PC-3 (cell line): ENCODE measurements around the gene NUB1. TPM values are rescaled to one million over a fixed set of nuclear protein-coding genes. Genes with fewer than 3 reads are reported as not detected.
A peak's percentile ranks its signal among the peaks of the same experiment; 100 is the strongest.

Experiments used
- ATAC-seq: fragments of 200-7000 bp; cut with Tn5 transposase; 2 replicates; pipeline ENCODE4 v1.9.1; 2020; ENCODE audit warnings: mild to moderate bottlenecking, moderate library complexity
- BruUV-seq: library from RNA; stranded (reverse); fragments of 400-500 nt; replicated peaks from 2 replicates; lab custom pipeline; 2021; lab: Mats Ljungman, UMichigan
- CTCF ChIA-PET: fragments of 300-600 bp; sonication (Branson Sonifier 250); formaldehyde crosslinking; loops from one replicate; lab custom pipeline; 2022; ENCODE audit warnings: antibody characterized with exemption; lab: Charles Lee
- POLR2A ChIA-PET: fragments of 300-600 bp; sonication (Branson Sonifier 250); formaldehyde crosslinking; loops from one replicate; lab custom pipeline; 2022; ENCODE audit warnings: antibody characterized with exemption; ENCODE audit not compliant: unreplicated experiment; lab: Charles Lee
- DNase-seq: peaks from one replicate; pipeline ENCODE4 v3.0.0-alpha.2; 2015
- H2AFZ ChIP-seq: fragments of 300-600 bp; sonication (generic); 2 replicates; pipeline ENCODE4 v1.6.0; 2016; ENCODE audit warnings: antibody characterized with exemption, low read length
- H3F3A ChIP-seq: fragments of 300-600 bp; sonication (generic); one replicate; pipeline ENCODE4 v1.6.0; 2017; ENCODE audit warnings: antibody characterized with exemption, low read length, control low read depth, mild to moderate bottlenecking; ENCODE audit not compliant: unreplicated experiment
- H3K27ac ChIP-seq: fragments of 300-600 bp; sonication (generic); 2 replicates; pipeline ENCODE4 v1.5.1; 2016; ENCODE audit warnings: mild to moderate bottlenecking, low read length
- H3K27me3 ChIP-seq: fragments of 300-600 bp; sonication (generic); 2 replicates; pipeline ENCODE4 v1.6.1; 2016; ENCODE audit warnings: low read length, mixed read lengths
- H3K36me3 ChIP-seq: fragments of 300-600 bp; sonication (generic); 2 replicates; pipeline ENCODE4 v1.6.1; 2016; ENCODE audit warnings: low read depth, mixed run types, low read length, mixed read lengths
- H3K4me1 ChIP-seq: fragments of 300-600 bp; sonication (generic); 2 replicates; pipeline ENCODE4 v1.5.1; 2016; ENCODE audit warnings: low read length; ENCODE audit not compliant: insufficient read depth
- H3K4me2 ChIP-seq: fragments of 300-600 bp; sonication (generic); 2 replicates; pipeline ENCODE4 v1.6.0; 2016; ENCODE audit warnings: low read length
- H3K4me3 ChIP-seq: fragments of 300-600 bp; sonication (generic); 2 replicates; pipeline ENCODE4 v1.5.1; 2016; ENCODE audit warnings: mild to moderate bottlenecking, low read length, mixed read lengths
- H3K79me2 ChIP-seq: fragments of 300-600 bp; sonication (generic); 2 replicates; pipeline ENCODE4 v1.6.1; 2017; ENCODE audit warnings: low read length, mixed read lengths
- H3K9ac ChIP-seq: fragments of 300-600 bp; sonication (generic); 2 replicates; pipeline ENCODE4 v1.6.0; 2016; ENCODE audit warnings: mild to moderate bottlenecking, low read length
- H3K9me2 ChIP-seq: fragments of 300-600 bp; sonication (generic); replicated peaks from 2 replicates; pipeline ENCODE4 v1.6.1; 2016; ENCODE audit warnings: mixed run types, low read length, mixed read lengths
- H3K9me3 ChIP-seq: fragments of 300-600 bp; sonication (generic); 2 replicates; pipeline ENCODE4 v1.6.1; 2016; ENCODE audit warnings: low read length, mixed read lengths
- H4K20me1 ChIP-seq: fragments of 300-600 bp; sonication (generic); 2 replicates; pipeline ENCODE4 v1.6.1; 2016; ENCODE audit warnings: low read length, mixed read lengths
- CTCF ChIP-seq: fragments of 300-600 bp; sonication (generic); conservative IDR thresholded peaks from 2 replicates; pipeline ENCODE4 v1.5.1; 2017; ENCODE audit warnings: antibody characterized with exemption, low read depth, mild to moderate bottlenecking, low read length
- EZH2 ChIP-seq: fragments of 300-600 bp; sonication (generic); IDR thresholded peaks from one replicate; pipeline ENCODE4 v1.6.1; 2017; ENCODE audit warnings: antibody characterized with exemption, mild to moderate bottlenecking, low read length; ENCODE audit not compliant: unreplicated experiment
- EZH2phosphoT487 ChIP-seq: fragments of 300-600 bp; sonication (generic); IDR thresholded peaks from 2 replicates; pipeline ENCODE4 v1.6.1; 2018; ENCODE audit warnings: mild to moderate bottlenecking, antibody characterized with exemption, low read length, borderline replicate concordance
- intact Hi-C: fragments of 100-400 bp; cut with micrococcal nuclease; formaldehyde crosslinking; loops from 2 replicates; pipeline ENCODE4 v1.9.0; 2023
- total RNA-seq: library from RNA; depleted of rRNA; stranded (reverse); fragments of >200 nt; gene quantifications from 2 replicates; pipeline ENCODE4 v1.2.3, GENCODE V29; 2014

Gene NUB1
- total RNA-seq, 1 experiment from 2014 or later = 40.1 TPM

DNA sequence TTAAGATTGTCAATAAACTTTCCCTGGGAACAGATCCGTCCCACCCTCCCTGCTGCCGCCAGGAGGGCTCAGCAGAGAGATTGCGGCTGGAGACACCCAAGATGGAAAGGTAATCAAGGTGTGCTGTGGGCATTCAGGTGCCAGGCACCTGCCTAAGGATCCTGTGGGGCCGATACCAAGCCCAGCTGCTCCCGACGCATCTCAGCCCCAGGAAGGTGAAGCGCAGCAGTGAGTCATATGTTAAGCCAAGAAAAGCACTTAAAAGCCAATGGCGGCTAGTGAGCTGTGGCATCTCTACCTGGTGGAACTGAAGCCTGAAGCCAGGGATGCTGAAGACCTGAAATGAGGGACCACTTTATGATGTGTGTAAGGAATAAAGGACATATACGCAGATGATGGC lies 62.2 kb downstream of the NUB1 start:
- Histone ChIP-seq H3K4me2 (no peak overlapping the region), H3K36me3 (no peaks in the 10 kb centered on the region), H2AFZ (no peak overlapping the region), H3K9me3 (no peaks in the 10 kb centered on the region), H3K27me3 (no peaks in the 10 kb centered on the region), H3K27ac (no peak overlapping the region), H3K4me1 (no peaks in the 10 kb centered on the region), H3K79me2 (no peaks in the 10 kb centered on the region), H3K9ac (no peak overlapping the region), H3K4me3 (no peak overlapping the region), H3K9me2 (no peaks in the 10 kb centered on the region), H3F3A (no peaks in the 10 kb centered on the region), H4K20me1 (no peaks in the 10 kb centered on the region)
- no TSS peak for BruUV-seq
- ATAC-seq (no peak), DNase-seq (no peak)
- POLR2A ChIA-PET = no interaction called here
- CTCF ChIA-PET = no interaction called here
- TF ChIP-seq EZH2phosphoT487 = no peak
- no peak for TF ChIP-seq CTCF
- no peak for TF ChIP-seq EZH2
- intact Hi-C loops = no loop called here

- Histone ChIP-seq H3K4me3 (no peak overlapping the region), H3K9me2 (no peaks in the 10 kb centered on the region), H3K4me2 (no peak overlapping the region), H3K27me3 (no peaks in the 10 kb centered on the region), H4K20me1 (no peaks in the 10 kb centered on the region), H3K79me2 (no peaks in the 10 kb centered on the region), H3F3A (no peaks in the 10 kb centered on the region), H3K9ac (no peak overlapping the region), H3K36me3 (no peaks in the 10 kb centered on the region), H3K4me1 (no peaks in the 10 kb centered on the region), H3K27ac (no peak overlapping the region), H2AFZ (no peak overlapping the region), H3K9me3 (no peaks in the 10 kb centered on the region)
- ChIA-PET POLR2A (no interaction called here), CTCF (no interaction called here)
- intact Hi-C loops = no loop called here
- TF ChIP-seq CTCF = no peak
- TF ChIP-seq EZH2 = no peak
- no peak for TF ChIP-seq EZH2phosphoT487
- no TSS peak for BruUV-seq
- ATAC-seq (peak; percentile 54; the same call in 1 of the 2 replicates), DNase-seq (no peak)
These were observed 62.8 kb downstream of the NUB1 start for GRCh38 chr7:151404216-151405011.

DNA sequence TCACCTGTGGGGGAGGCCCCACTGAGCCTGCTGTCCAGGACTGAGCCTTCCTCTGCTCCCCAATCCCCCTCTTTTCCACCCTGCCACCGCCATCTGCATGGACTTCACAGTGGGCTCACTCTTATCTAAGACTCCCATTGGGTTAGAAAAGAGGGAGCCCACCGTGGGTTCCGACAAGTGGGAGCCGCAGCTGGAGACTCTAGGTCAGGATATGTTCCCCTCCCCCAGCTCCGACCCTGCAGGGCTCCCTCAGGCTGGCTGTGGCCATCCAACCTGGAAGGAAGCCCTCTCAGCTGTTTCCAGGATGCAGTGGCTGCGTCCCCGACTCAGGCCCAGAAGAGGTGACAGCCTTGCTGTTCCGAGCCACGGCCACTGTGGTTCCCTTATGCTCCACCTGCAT lies 63.4 kb downstream of the NUB1 start:
- TF ChIP-seq CTCF (no peak), EZH2 (no peak), EZH2phosphoT487 (no peak)
- intact Hi-C loops = no loop called here
- Histone ChIP-seq H3F3A (no peaks in the 10 kb centered on the region), H3K36me3 (no peaks in the 10 kb centered on the region), H3K27ac (no peak overlapping the region), H3K9me3 (no peaks in the 10 kb centered on the region), H3K9ac (no peak overlapping the region), H3K4me2 (no peak overlapping the region), H3K79me2 (no peaks in the 10 kb centered on the region), H3K4me3 (no peak overlapping the region), H3K27me3 (no peaks in the 10 kb centered on the region), H2AFZ (no peak overlapping the region), H4K20me1 (no peaks in the 10 kb centered on the region), H3K9me2 (no peaks in the 10 kb centered on the region), H3K4me1 (no peaks in the 10 kb centered on the region)
- no TSS peak for BruUV-seq
- ChIA-PET CTCF (no interaction called here), POLR2A (no interaction called here)
- ATAC-seq (no peak), DNase-seq (no peak)
